Spleen (tissue), 7 donors: ENCODE measurements around the gene EPHA6.

Source experiments
- POLR2A ChIP-seq, 3 donors: fragments of 450-650 bp; IDR thresholded peaks; one replicate each; pipeline ENCODE4 v1.5.1; 2017; ENCODE audit warnings: antibody characterized with exemption in 3 of 3, mild to moderate bottlenecking in 1 of 3
- POLR2AphosphoS5 ChIP-seq, 3 donors: sonication (generic); formaldehyde crosslinking; IDR thresholded peaks; one replicate each; pipeline ENCODE4 v1.5.1; 2017; ENCODE audit warnings: antibody characterized with exemption in 3 of 3
- TF ChIP-seq, protein P1 (sequence below), 11 experiments: fragments of 200-600 bp in 7 of 11; fragments of 450-650 bp in 4 of 11; sonication (generic) in 4 of 11; IDR thresholded peaks in 8 of 11; conservative IDR thresholded peaks in 3 of 11; 1 replicate in 7 of 11; 2 replicates in 4 of 11; pipeline versions ENCODE4 v1.4.0 to v1.8.0; 2016 to 2021; ENCODE audit warnings: antibody characterized with exemption in 11 of 11, inconsistent platforms in 4 of 11, mild to moderate bottlenecking in 1 of 11
- donor health status: DM: no; HTN: no; CAD: no; lungs with moderate emphysema.
- donor health status: DM: no; HTN: no; CAD: no.
- donor health status: DM: no; HTN: no; CAD: no.

- TF ChIP-seq, protein P1, sequence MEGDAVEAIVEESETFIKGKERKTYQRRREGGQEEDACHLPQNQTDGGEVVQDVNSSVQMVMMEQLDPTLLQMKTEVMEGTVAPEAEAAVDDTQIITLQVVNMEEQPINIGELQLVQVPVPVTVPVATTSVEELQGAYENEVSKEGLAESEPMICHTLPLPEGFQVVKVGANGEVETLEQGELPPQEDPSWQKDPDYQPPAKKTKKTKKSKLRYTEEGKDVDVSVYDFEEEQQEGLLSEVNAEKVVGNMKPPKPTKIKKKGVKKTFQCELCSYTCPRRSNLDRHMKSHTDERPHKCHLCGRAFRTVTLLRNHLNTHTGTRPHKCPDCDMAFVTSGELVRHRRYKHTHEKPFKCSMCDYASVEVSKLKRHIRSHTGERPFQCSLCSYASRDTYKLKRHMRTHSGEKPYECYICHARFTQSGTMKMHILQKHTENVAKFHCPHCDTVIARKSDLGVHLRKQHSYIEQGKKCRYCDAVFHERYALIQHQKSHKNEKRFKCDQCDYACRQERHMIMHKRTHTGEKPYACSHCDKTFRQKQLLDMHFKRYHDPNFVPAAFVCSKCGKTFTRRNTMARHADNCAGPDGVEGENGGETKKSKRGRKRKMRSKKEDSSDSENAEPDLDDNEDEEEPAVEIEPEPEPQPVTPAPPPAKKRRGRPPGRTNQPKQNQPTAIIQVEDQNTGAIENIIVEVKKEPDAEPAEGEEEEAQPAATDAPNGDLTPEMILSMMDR (IDR thresholded peaks at IDR 0.05 in 8 of 11, conservative IDR thresholded peaks at IDR 0.05 in 3 of 11), result no peak
- TF ChIP-seq POLR2AphosphoS5 (IDR thresholded peaks at IDR 0.05) (no peak), POLR2A (IDR thresholded peaks at IDR 0.05) (no peak)
These were observed 311.6 kb downstream of the EPHA6 start for GRCh38 chr3:97125902-97126499.
